Caki2 (cell line): ENCODE data around the gene PROKR1. TPM values are rescaled to one million over a fixed set of nuclear protein-coding genes. Genes with fewer than 3 reads are reported as not detected.

ENCODE experiments used
- DNase-seq: peaks from one replicate; pipeline ENCODE4 v3.0.0-alpha.2; 2015; ENCODE audit warnings: low read depth
- in situ Hi-C: cut with HindIII; loops from 2 replicates; pipeline ENCODE4 v1.10.0; 2016; ENCODE audit warnings: low sequenced_read_pairs, low pct_unique_long_range_greater_than_20kb, mixed read lengths
- total RNA-seq: library from RNA; depleted of rRNA; stranded (reverse); fragments of >200 nt; shearing (Covaris generic); gene quantifications from 2 replicates; pipeline ENCODE4 v1.2.3, GENCODE V29; 2014; ENCODE audit warnings: low replicate concordance; rRNA removed

PROKR1 gene
- total RNA-seq, 1 experiment from 2014 or later: not detected

GRCh38 chr2:68689553-68690537 lies 46.5 kb downstream of the PROKR1 start:
- in situ Hi-C loops: no loop called here
- no peak for DNase-seq

GRCh38 chr2:68690851-68691250 lies 47.5 kb downstream of the PROKR1 start:
- DNase-seq: no peak
- in situ Hi-C loops: no loop called here

GRCh38 chr2:68692511-68692910 lies 49.1 kb downstream of the PROKR1 start:
- in situ Hi-C loops: no loop called here
- DNase-seq: no peak

GRCh38 chr2:68693951-68694350 lies 50.6 kb downstream of the PROKR1 start:
- in situ Hi-C loops: no loop called here
- DNase-seq: no peak

GRCh38 chr2:68695971-68696370 lies 52.6 kb downstream of the PROKR1 start:
- in situ Hi-C loops: no loop called here

GRCh38 chr2:68696554-68696953 lies 53.2 kb downstream of the PROKR1 start:
- in situ Hi-C loops: no loop called here
- DNase-seq: no peak

More at GRCh38 chr2:68695971-68696370, 52.6 kb downstream of the PROKR1 start:
- no peak for DNase-seq

GRCh38 chr2:68698567-68699377 lies 55.4 kb downstream of the PROKR1 start:
- in situ Hi-C loops: no loop called here
- no peak for DNase-seq

GRCh38 chr2:68700560-68700959 lies 57.2 kb downstream of the PROKR1 start:
- in situ Hi-C loops: no loop called here
- no peak for DNase-seq

- in situ Hi-C loops: no loop called here
- no peak for DNase-seq
Measured at GRCh38 chr2:68706637-68707036, 63.3 kb downstream of the PROKR1 start.

Other genes with a start within 250 kb of the PROKR1 start
- gene FBXO48, start 176.3 kb upstream of the PROKR1 start, total RNA-seq: 0.44 and 0.52 TPM in 2 replicates
- gene APLF, start 176.0 kb upstream of the PROKR1 start, total RNA-seq: 2.8 and 6.8 TPM in 2 replicates
- not detected in 2 replicates for gene ARHGAP25, start 91.2 kb downstream of the PROKR1 start, total RNA-seq
- gene BMP10, start 227.8 kb downstream of the PROKR1 start, total RNA-seq: not detected in 2 replicates